Measurements from ENCODE around the gene MYCBPAP.

MYCBPAP gene

DNA sequence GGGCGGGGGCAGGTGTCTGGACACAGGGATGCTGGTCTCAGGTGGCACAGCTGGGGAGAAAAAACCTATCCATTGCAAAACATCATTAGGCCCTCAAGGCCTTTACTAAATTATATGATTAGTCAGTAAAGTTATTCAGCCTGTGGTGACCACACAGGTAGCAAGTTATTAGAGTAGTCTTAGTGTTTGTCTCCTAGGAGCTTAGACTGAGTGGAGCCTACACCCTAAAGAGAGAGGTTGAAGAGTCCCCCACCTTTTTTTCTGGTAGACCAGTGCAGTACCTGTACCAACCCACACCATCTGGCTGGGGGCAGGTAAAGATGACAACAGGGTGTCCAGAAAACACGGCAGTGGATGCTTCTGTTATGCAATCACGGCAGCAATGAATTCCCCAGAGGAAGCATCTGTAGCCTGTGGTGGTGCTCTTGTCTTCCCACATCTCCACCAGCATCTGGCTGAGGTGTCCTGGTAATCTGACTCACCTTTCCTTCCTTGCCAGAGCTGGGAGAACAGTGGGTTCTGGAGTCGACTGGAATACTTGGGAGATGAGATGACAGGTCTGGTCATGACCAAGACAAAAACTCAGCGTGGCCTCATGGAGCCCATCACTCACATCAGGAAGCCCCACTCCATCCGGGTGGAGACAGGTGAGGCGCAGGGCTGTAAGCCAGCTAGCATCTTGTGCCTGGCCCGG lies 11.0 kb downstream of the MYCBPAP start:
- no peaks in the 10 kb centered on the region for H3K4me1 ChIP-seq (ENCODE audit: control insufficient read depth in 1 of 2, insufficient read depth in 1 of 2, low read depth in 1 of 2, low read length in 1 of 2)
- no peak overlapping the region for H3K27ac ChIP-seq

DNA sequence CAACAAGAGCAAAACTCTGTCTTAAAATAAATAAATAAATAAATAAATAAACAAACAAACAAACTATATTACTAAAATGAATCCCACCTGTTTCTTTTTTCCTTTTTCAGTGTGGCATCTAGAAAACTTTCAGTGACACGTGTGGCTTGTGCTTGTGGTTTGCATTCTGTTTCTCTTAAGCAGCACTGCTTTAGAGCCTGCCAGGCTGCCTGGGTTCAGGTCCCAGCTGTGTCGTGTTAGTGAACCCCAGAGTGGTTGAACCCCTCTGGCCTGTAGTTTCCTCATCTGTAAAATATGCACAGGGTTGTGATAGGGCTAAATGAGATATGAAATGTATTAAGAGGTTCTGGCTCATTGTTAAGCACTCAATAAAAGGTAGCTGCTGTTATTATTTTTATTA lies 12.2 kb downstream of the MYCBPAP start:
- Histone ChIP-seq H3K27ac (no peak overlapping the region), H3K4me3 (ENCODE audit: low read depth in 1 of 2, low read length in 1 of 2) (no peak overlapping the region), H3K36me3 (no peaks in the 10 kb centered on the region), H3K9me3 (no peaks in the 10 kb centered on the region), H3K4me1 (ENCODE audit: control insufficient read depth in 1 of 2, insufficient read depth in 1 of 2, low read depth in 1 of 2, low read length in 1 of 2) (no peaks in the 10 kb centered on the region), H3K27me3 (no peaks in the 10 kb centered on the region)
- no peak for TF ChIP-seq CTCF (IDR thresholded peaks at IDR 0.05)

More for the DNA sequence above, 11.0 kb downstream of the MYCBPAP start:
- H3K27me3 ChIP-seq, result no peaks in the 10 kb centered on the region
- no peaks in the 10 kb centered on the region for H3K9me3 ChIP-seq
- no peak overlapping the region for H3K4me3 ChIP-seq (ENCODE audit: low read depth in 1 of 2, low read length in 1 of 2)
- H3K36me3 ChIP-seq, result no peaks in the 10 kb centered on the region
- TF ChIP-seq CTCF (IDR thresholded peaks at IDR 0.05), result no peak

GRCh38 chr17:50521514-50521913 lies 13.3 kb downstream of the MYCBPAP start:
- no peak for TF ChIP-seq CTCF (IDR thresholded peaks at IDR 0.05)
- H3K27ac ChIP-seq, result no peak overlapping the region
- H3K9me3 ChIP-seq, result no peaks in the 10 kb centered on the region
- H3K36me3 ChIP-seq, result no peaks in the 10 kb centered on the region
- H3K27me3 ChIP-seq, result no peaks in the 10 kb centered on the region
- no peaks in the 10 kb centered on the region for H3K4me1 ChIP-seq (ENCODE audit: control insufficient read depth in 1 of 2, insufficient read depth in 1 of 2, low read depth in 1 of 2, low read length in 1 of 2)
- no peak overlapping the region for H3K4me3 ChIP-seq (ENCODE audit: low read depth in 1 of 2, low read length in 1 of 2)

- no peak for TF ChIP-seq CTCF (IDR thresholded peaks at IDR 0.05)
- Histone ChIP-seq H3K9me3 (no peaks in the 10 kb centered on the region), H3K27me3 (no peaks in the 10 kb centered on the region), H3K36me3 (no peaks in the 10 kb centered on the region), H3K4me3 (ENCODE audit: low read depth in 1 of 2, low read length in 1 of 2) (no peak overlapping the region), H3K27ac (no peak overlapping the region), H3K4me1 (ENCODE audit: control insufficient read depth in 1 of 2, insufficient read depth in 1 of 2, low read depth in 1 of 2, low read length in 1 of 2) (peaks cover 6 to 7% of the 10 kb centered on the region in 2 experiments)
These were observed 14.5 kb downstream of the MYCBPAP start for GRCh38 chr17:50522766-50523165.

GRCh38 chr17:50523208-50523607 lies 15.0 kb downstream of the MYCBPAP start:
- no peaks in the 10 kb centered on the region for H3K36me3 ChIP-seq
- peaks cover 6 to 8% of the 10 kb centered on the region in 2 experiments for H3K4me1 ChIP-seq (ENCODE audit: control insufficient read depth in 1 of 2, insufficient read depth in 1 of 2, low read depth in 1 of 2, low read length in 1 of 2)
- H3K4me3 ChIP-seq (ENCODE audit: low read depth in 1 of 2, low read length in 1 of 2), result no peak overlapping the region
- TF ChIP-seq CTCF (IDR thresholded peaks at IDR 0.05), result no peak
- no peaks in the 10 kb centered on the region for H3K9me3 ChIP-seq
- H3K27me3 ChIP-seq, result no peaks in the 10 kb centered on the region
- no peak overlapping the region for H3K27ac ChIP-seq
